GM08714 (cell line): ENCODE results near the gene CCDC12.

Experiments used
- H3K4me3 ChIP-seq: fragments of 200-500 bp; sonication (Bioruptor generic); 2 replicates; pipeline ENCODE4 v1.5.1; 2014; ENCODE audit warnings: mild to moderate bottlenecking, low read length, inconsistent platforms
- ZNF274 ChIP-seq: IDR thresholded peaks from 2 replicates; pipeline ENCODE4 v1.6.1; 2012; ENCODE audit warnings: mild to moderate bottlenecking, low read depth, low read length

Gene CCDC12

DNA sequence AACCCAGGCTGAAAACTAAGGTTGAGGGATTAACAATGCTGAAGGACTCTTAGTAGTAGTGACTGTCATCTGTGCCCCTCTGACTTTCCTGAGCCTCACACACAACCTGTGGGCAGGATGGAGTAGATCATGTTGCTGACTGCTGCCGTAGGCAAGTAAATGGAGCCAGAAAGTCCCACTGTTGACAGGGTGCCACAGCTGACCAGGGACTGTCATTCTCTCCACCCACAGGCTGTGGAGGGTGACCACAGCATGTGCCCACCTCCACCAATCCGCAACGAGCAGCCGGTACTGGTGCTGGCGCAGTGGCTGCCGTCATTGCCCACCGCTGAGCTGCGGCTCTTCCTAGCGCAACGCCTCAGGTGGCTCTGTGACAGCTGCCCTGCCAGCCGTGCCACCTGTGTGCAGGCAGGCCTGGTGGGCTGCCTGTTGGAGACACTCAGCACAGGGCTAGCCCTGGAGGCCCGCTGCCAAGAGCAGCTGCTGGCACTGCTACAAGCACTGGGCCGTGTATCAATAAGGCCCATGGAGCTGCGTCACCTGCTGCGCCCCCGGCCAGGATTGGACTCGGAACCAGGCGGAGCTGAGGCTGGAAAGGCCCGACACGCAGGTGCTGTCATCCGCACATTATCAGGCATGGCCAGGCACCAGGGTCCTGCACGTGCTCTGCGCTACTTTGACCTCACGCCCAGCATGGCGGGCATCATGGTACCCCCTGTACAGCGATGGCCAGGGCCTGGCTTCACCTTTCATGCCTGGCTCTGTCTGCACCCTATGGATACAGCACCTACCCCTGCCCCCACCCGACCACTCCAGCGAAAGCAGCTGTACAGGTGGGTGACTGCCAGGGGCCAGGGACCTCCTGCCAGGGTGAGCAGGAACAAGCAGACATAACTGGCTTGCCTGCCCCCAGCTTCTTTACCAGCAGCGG is 18.5 kb upstream of the CCDC12 start:
- no peak for TF ChIP-seq ZNF274
- no peak overlapping the region for H3K4me3 ChIP-seq

DNA sequence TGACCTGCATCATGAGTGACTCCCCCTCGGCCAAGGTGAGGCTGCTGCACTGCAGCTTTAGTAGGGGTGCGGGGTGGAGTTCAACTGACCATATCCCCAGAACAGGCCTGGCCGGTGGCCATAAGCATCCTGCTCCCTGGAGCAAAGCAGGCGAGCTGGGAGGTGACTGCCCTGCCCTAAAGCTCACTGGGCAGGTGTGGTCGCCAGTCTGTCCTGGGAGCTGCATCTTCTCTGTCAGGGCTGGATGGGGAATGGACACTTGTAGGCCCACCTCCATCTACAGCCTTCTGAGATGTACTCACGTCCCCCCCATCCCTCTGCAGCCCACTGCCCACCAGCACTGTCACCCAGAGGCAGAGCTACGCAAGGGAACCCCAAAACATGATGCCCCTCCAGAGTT is 17.4 kb upstream of the CCDC12 start:
- no peak overlapping the region for H3K4me3 ChIP-seq
- no peak for TF ChIP-seq ZNF274

DNA sequence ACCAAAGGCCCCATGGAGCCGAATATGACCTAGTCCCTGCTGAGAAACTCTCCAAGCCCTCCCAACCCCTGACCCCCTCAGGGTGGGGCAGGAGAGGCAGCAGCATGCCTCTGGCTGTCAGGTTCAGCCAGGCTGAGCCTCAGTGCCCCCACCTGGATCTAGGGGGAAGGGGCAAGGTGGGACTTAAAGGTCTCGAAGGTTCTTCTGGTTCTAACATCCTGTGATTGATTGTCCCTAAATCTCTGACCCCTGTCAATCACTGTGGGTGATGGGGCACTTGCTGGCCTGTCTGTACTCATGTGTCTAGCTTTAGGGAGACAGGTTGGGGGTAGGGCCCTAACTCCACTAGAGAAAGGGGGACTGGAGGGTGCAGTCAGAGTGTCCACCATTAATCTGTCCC is 16.7 kb upstream of the CCDC12 start:
- no peak overlapping the region for H3K4me3 ChIP-seq
- no peak for TF ChIP-seq ZNF274

DNA sequence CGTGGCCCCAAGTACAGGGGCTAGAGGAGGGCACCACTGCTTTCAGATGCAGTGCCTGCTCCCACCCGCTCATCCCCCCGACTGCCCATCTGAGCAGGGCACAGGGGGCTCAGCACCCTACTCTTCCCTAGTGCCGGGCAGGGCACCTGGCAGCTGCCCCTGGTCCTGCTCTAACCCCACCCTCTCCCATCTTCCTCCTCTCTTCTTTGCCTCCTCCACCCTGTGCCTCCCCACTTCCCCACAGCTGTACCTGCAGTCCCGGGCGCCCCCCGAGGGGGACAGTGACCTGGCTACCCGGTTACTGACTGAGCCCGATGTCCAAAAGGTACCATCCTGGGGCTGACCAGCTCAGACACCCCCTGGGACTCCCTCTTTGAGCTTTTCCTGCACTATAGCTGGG is 15.7 kb upstream of the CCDC12 start:
- H3K4me3 ChIP-seq: no peak overlapping the region
- TF ChIP-seq ZNF274: no peak

DNA sequence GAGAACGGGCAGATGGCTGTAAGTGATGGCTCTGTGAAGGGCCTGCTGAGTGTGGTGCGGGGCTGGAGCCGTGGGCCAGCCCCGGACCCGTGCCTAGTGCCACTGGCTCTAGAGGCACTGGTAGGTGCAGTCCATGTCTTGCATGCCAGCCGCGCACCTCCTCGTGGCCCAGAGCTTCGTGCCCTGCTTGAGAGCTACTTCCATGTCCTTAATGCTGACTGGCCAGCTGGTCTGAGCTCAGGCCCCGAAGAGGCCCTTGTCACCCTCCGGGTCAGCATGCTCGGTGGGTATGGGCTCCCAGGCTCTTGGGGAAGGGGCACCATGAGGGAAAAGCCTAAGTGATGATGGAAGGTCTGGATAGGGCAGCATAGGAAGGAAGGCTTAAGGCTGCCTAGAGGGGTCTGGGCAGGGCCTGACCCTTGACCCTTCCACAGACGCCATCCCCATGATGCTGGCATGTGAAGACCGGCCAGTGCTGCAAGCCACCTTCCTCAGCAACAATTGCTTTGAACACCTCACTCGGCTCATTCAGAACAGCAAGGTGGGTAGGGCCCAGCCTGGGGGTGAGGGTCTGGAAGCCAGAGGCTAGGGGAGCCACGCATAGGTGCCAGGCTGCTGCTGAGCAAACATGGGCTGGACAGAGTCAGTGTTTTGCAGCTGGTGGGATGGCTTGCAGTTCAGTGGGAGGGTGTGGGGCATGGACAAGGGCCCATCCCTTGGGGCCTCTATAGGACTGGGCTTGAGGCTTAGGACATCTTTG is 15.0 kb upstream of the CCDC12 start:
- no peak overlapping the region for H3K4me3 ChIP-seq
- no peak for TF ChIP-seq ZNF274

DNA sequence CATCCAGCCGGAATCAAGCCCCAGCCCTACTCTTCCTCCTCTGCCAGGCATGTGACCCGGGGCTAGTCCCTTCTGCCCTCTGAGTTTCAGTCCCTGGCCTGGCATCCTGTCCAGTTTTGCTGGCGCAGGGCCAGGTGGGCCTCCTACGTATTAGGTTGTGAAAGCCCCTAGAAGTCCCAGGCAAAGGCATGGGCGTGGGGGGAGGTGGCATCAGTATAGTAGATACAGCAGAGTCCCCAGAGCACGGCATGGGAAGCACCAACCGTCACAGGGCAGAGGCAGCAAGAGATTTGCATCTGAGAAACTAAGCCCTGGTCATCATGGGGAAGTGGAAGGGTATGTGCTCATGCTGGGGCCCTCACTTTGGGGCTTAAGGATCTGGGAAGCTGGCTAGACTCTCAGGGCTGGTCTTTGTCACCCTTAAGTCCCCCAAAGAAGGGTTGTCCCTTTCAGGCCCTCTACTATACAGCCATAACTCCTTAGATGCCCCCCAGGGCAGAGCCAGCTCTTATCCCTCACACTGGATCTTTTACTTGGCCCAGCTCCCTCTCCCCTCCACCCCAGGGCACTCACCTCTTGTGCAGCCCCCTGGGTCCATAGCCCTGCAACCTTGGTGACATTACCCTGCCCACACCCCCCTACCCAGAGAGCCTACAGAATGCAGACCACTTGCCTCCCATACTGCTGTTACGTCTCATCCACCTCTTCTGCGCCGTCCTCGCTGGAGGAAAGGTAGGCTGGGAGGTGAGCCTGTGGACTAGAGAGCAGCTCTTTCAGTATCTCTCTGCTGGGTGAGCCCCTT is 14.2 kb upstream of the CCDC12 start:
- no peak for TF ChIP-seq ZNF274
- H3K4me3 ChIP-seq: no peak overlapping the region

DNA sequence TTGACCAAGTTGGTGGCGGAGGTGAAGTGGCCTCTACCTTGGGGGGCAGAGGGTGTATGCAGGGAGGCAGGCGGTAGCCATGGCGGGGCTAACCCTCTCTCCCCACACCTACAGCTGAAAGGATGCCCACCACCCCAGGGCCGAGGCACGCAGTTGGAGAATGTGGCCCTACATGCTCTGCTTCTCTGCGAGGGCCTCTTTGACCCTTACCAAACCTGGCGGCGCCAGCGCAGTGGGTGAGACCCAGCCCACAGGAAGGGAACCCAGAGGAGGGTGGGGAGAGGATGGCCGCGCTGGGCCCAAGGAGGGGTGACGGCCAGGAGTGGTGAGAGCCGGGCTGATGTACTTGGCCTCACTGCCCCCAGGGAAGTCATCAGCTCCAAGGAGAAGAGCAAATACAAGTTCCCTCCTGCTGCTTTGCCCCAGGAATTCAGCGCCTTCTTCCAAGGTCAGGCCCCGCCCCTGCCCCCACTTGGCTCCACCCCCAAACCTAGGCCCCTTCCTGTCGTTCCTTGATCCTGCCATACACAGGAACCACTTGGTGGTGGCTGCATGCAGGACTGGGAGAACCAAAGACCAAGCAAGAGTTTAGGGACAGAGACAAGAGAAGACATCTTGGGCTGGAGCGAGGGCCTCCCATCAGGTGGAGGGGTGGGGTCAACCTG is 12.7 kb upstream of the CCDC12 start:
- TF ChIP-seq ZNF274: no peak
- H3K4me3 ChIP-seq: no peak overlapping the region

DNA sequence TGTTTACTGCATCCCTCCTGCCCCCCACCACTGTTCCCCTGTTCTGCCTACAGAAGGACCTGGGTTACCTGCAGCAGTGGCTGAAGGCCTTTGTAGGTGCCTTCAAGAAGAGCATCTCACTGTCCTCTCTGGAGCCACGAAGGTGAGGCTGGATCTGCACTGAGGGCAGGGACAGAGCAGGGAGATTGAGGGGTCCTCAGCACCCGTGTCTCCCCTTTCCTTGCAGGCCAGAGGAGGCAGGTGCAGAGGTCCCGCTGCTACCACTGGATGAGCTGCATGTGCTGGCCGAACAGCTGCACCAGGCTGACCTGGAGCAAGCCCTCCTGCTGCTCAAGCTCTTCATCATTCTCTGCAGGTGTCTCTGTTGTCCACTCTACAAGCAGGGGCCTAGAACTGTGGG is 12.1 kb upstream of the CCDC12 start:
- no peak overlapping the region for H3K4me3 ChIP-seq
- no peak for TF ChIP-seq ZNF274

DNA sequence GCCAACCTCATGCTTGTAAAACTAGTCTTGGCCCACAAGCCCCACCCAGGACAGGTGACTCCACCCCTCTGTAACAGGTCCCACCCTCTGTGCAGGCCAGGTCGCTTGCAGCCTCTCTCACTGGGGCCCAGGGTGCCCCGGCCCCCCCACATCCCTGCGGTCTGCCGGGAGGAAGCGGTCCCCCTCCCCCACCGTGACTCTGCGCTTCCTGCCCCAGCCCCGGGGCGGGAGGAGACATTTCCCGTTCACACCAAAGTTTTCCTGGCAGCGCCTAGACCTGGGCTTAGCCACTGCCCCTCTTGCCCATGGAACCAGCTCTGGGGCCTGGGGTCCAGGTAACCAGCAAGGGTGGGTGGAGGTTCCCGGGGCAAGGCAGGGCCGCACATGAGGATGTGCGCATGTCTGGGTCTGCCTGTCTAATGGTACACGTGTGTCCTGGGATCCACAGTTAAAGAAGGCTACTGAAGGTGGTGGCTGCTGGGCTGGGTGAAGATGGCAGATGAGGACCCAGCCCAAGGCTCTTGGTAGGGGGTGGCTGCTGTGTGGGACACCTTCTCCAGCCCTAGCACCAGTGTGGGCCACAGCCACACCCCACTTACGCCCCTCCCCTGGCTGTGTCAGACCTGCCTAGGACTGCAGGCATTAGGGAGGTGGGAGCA is 11.3 kb upstream of the CCDC12 start:
- peak overlapping the region; percentile 5; the same call in 1 of the 2 replicates for H3K4me3 ChIP-seq
- TF ChIP-seq ZNF274: no peak

DNA sequence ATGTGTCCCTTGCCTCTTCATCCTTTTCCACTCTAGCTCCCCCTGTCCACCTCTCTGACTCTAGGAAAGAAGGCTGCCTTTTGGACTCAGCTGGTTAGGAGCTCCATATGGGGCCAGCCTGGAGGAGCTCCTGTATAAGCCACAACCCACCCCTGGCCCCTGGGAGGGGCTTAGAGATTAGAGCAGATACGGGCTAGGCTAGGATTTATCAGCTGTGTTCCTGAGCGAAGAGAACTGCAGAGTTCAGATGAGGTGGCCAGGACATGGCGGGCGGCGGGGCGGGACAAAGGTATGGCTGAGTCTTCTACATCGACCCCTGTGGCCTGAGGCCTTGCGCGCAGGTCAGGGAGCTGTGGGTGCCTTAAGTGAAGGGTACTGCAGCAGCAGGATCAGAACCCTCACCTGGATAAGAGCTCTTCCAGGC is 10.8 kb upstream of the CCDC12 start:
- H3K4me3 ChIP-seq: no peak overlapping the region; the same call in 1 of the 2 replicates
- no peak for TF ChIP-seq ZNF274

DNA sequence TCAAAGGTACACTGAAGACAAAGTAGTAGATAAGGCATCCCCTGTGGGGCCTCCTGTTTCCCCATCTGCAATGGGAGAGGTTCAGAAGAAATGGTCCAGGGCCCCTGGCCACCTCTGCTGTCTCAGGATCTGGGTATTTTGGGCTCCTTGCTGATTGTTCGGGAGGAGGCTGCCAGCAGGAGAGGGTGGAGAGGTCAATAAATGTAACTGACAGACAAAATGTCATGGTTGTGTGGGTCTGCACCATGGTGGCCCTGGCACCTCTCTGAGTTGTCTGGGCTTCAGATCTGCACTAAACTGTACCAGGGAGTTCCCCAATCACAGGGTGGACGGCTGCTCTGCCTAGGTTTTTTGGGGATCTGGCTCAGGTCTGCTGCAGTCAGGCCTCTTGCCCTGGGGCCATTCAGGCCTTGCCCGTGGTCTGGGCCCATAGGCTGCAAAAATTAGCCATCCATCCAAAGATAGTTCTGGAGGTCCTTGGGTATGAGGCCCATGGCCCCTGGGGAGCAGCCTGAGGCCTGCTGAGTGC is 10.3 kb upstream of the CCDC12 start:
- TF ChIP-seq ZNF274: no peak

DNA sequence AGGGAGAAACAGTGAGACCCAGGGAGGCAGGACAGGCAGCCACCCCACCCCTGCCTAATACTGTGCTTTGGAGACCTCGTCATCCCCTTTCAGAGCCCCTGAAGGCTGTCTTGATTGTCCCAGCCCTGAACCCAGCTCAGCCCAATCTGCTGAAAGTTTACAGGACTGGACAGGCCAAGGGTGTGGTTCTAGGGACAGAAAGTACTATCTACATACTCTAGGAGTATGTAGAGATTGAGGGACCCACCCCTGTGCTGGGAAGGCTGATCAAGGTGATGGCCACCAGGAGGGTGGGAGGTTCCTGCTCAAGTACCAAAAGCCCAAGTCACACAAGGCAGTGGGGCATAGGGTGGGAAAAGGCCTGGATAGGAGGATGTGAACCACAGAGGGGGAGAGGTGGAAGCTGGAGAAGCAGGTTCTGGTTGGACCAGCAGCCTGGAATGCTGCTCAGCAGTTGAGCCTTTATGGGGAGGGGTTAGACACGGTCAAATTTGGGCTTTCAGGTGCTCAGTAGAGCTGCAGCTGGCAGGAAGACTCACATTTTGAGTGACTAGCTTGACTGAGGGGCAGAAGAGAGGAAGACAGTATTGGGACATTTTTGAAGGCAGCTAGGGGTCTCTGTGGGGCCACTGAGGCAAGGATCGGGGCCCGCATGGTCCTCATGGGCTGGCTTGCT is 9.6 kb upstream of the CCDC12 start:
- TF ChIP-seq ZNF274: no peak
- H3K4me3 ChIP-seq: no peak overlapping the region

More for the DNA sequence above, 10.3 kb upstream of the CCDC12 start:
- no peak overlapping the region; the same call in 1 of the 2 replicates for H3K4me3 ChIP-seq
